ENCODE measurements around the gene FGF6.
"Not testable (repeated sequence)": the region's sequence is repeated elsewhere in the genome, so short reads cannot be mapped to it uniquely, and the experiment has no call there.

The FGF6 gene

GRCh38 chr12:4445156-4446101 lies at the start of gene FGF6:
Gene FGF6 (minus strand): TSS chr12:4445815. CDS start chr12:4445570, 245 bp downstream.
- no peak for DNase-seq (ENCODE audit: low read depth in 2 of 3, low spot score in 2 of 3)

DNA sequence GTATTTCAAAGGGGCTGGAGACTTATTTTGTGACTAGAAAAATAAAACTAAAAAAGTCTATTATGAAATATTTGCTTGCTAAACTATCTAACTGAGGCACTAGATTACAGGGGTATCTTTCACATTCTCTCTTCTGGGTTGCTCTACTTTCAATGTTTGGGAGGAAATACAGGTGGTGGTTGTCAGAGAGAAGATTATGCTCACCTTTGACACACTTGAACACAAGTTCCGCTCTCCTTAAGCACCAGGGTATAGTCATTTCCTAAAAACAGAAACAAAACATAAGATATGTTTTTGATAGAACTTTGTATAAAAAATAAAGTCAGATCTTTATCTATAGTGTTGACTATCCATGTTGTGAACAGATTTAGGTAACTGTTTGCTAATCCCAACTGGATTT lies 45.4 kb upstream of the FGF6 start:
- no peak for DNase-seq (ENCODE audit: low read depth in 2 of 3, low spot score in 2 of 3)

DNA sequence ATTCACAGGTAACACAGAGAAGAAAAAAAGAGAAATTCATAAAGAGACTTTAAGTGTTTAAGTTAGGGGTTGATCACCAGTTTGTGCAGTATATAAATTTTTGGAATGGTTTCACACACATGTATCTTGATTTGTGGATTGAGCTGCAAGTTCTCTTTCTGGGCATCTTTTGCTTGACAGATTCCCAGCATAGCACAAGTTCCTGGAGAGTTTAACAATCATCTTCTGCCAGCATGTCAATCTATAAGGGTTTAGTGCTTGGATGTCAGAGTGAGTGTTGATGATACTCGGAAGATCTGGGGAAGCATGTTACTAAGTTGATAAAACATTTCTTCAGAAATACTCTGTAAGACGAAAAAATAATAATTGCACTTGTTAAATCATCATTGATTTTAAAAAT lies 43.9 kb upstream of the FGF6 start:
- DNase-seq (ENCODE audit: low read depth in 2 of 3, low spot score in 2 of 3) = no peak

GRCh38 chr12:4486980-4487379 lies 41.4 kb upstream of the FGF6 start:
- no peak for DNase-seq (ENCODE audit: low read depth in 2 of 3, low spot score in 2 of 3)

DNA sequence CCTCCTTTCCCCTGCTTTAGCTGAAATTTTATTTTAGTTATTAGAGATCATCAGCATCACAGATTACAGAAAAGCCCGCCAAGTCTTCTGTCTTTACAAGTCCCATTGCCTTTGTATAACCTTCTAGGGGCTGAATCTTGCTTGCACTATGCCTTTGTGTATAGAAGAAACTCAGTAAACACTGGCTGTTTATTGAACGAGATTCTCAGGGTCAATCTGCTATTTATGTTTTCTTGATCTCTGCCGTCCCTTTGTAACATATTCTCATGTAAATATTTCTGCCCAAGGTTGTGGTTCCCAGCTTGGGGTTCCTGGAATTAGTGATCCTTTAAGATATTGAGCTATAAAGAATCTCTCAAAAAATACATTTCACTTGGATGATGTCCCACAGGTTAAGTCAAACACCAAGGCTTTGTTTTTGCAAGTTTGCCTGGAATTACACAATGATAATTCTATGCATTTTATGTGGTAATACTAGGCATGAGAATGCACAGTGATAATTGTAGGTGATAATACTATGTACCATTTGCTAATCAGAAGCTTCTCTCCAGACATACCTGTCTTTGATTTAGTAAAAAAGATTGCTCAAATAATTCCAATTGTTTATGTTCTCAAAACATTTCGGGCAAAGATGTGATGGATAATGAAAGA lies 40.6 kb upstream of the FGF6 start:
- no peak for DNase-seq (ENCODE audit: low read depth in 2 of 3, low spot score in 2 of 3)

GRCh38 chr12:4483885-4484823 lies 38.5 kb upstream of the FGF6 start:
- no peak for DNase-seq (ENCODE audit: low read depth in 2 of 3, low spot score in 2 of 3)

- no peak for DNase-seq (ENCODE audit: low read depth in 2 of 3, low spot score in 2 of 3)
Observed at GRCh38 chr12:4482936-4483335, 37.3 kb upstream of the FGF6 start.

GRCh38 chr12:4478933-4479332 lies 33.3 kb upstream of the FGF6 start:
- DNase-seq (ENCODE audit: low read depth in 2 of 3, low spot score in 2 of 3) = no peak

- no peak for DNase-seq (ENCODE audit: low read depth in 2 of 3, low spot score in 2 of 3)
Observed at GRCh38 chr12:4477129-4477528, 31.5 kb upstream of the FGF6 start.

DNA sequence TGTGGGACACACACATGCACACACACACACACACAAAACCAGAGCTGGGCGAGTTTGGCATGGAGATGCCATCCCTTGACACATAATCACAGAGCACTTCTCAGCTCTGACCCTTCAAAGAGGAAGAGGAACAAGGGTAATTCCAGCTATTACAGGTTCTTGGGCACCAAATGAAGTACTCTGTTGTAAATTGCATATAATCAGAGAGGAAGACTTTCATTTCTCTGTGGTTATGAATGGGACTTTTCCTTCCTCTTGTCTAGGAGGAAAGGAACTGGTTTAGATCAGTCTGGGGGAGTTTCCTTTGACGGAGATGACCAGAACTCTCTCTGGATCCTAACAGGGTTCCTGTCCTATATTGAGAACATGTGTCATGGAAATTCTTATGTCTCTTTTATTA lies 26.4 kb upstream of the FGF6 start:
- DNase-seq (ENCODE audit: low read depth in 2 of 3, low spot score in 2 of 3) = no peak

- no peak for DNase-seq (ENCODE audit: low read depth in 2 of 3, low spot score in 2 of 3)
Observed at GRCh38 chr12:4471256-4471655, 25.6 kb upstream of the FGF6 start.

GRCh38 chr12:4468994-4469393 lies 23.4 kb upstream of the FGF6 start:
- no peak for DNase-seq (ENCODE audit: low read depth in 2 of 3, low spot score in 2 of 3)

DNA sequence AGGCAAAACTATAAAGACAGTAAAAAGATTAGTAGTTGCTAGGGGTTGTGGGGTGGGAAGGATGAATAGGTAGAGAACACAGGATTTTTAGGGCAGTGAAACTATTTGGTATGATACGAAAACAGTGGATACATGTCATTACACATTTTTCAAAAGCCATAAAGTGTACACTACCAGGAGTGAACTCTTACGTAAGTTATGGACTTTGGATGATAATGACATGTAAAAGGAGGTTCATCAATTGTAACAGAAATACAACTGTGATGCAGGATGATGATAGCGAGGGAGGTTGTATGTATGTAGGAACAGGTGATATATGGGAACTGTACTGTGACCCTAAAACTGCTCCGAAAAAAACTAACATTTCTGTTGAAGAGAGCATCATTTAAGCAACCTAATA lies 15.1 kb upstream of the FGF6 start:
- no peak for DNase-seq (ENCODE audit: low read depth in 2 of 3, low spot score in 2 of 3)

DNA sequence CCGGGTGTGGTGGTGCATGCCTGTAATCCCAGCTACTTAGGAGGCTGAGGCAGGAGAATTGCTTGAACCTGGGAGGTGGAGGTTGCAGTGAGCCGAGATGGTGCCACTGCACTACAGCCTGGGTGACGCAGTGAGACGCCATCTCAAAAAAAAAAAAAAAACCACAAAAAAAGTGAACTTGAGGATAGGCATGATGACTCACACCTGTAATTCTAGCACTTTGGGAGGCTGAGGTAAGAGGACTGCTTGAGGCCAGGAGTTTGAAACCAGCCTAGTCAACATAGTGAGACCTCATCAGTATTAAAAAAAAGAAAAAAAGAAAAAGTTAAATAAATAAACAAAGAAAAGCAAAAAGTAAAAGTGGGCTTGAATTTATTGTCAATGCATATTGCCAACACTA lies 10.2 kb upstream of the FGF6 start:
- not testable (repeated sequence) for DNase-seq (ENCODE audit: low read depth in 2 of 3, low spot score in 2 of 3)

GRCh38 chr12:4454315-4454860 lies 8.8 kb upstream of the FGF6 start:
- DNase-seq (ENCODE audit: low read depth in 2 of 3, low spot score in 2 of 3) = no peak

- DNase-seq (ENCODE audit: low read depth in 2 of 3, low spot score in 2 of 3) = no peak
Observed at GRCh38 chr12:4451694-4452093, 6.1 kb upstream of the FGF6 start.

DNA sequence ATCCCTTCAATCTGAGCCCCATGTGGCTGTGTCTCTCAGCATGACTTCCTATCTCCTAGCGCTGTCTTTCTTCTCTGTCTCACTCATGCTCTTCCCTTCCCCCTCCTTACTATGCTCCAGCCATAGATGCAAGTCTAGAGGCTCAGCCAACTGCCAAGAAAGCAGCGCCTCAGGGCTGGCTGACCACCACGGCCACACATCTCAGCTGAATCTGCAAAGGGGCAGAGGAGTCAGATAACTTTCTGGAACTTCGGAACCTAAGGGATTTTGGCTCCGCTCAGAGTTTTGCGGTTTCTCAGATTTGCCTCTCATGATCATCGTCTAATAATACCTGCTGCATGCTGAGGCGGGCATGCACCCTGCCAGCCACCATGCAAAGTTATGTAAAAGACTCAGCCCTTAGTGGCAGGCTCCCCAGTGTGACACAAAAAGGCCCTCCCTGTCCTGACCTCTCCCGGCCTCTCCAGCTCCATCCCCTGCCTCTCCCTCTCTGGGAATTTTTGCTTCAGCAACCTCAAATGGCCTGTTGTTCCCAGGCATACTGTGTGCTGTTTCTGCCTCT lies 5.0 kb upstream of the FGF6 start:
- no peak for DNase-seq (ENCODE audit: low read depth in 2 of 3, low spot score in 2 of 3)

DNA sequence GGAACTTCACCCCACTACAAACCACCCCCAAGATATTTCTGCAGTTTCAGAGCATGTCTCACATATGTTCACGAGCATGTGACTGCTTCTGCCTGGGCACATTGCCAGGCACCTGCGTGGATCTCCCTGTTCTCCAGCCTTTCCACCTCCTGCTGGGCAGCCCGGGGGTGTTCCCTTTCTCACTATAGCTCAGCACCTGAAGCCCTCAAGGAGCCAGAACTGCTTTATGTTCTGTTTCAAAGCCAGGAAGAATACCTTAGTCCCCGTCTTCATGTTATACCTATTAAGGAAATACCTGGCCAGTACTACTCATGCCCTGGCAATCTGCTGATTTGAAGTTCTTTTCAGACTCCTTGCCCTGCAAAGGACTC lies 4.2 kb upstream of the FGF6 start:
- DNase-seq (ENCODE audit: low read depth in 2 of 3, low spot score in 2 of 3) = no peak

DNA sequence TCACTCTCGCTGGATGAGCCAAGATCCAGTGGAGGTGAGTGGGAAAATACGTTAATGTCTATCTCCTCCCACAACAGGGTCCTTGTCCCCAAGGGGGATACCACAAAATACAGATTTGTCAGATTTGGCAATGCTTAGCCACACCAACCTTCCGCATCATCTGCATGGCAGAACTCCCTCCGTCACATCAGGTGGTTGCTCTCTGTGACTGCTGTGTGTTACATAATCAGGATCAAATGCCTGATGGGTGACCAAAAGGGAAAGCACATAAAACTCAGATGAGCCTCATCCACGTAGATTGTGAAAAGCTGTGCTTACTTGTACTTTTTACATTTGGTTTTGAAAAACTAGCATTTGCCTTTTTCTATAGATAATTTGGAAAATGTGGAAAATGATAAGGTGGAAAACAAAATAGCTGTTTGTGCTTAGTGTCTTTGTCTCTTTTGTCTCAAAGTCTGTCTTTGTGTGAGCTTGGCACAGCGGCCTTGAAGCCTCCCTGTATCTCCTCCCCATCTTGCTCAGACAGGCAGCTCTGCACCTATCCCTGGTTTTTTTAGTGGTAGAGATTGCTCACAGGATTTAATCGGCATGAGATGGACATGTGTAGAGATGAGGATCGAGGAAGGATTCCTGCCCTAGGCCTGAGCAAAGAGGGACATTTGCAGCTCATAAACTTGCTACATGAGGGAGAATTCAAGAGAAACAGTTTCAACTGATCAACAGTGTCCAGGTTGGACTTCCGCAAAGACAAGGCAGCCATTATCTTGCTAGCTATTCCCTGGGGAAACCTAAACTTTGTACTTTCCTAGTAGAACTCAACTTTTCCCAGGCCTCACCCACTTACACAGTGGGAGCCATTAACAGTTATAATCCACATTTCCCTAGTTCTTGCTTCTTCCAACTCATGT lies 3.6 kb upstream of the FGF6 start:
- no peak for DNase-seq (ENCODE audit: low read depth in 2 of 3, low spot score in 2 of 3)

Data from activated CD8-positive, alpha-beta memory T cell treated with anti-CD3 and anti-CD28 coated beads for 48 hours (primary cell).